Stimulated activated CD8-positive, alpha-beta memory T cell treated with anti-CD3 and anti-CD28 coated beads, Interleukin-4, amount 100 ng/mL, for 24 hours (primary cell): ENCODE measurements around the gene TMEM132C.
"Not testable (repeated sequence)": the region's sequence is repeated elsewhere in the genome, so short reads cannot be mapped to it uniquely, and the experiment has no call there.

ENCODE experiments used
- DNase-seq: peaks from one replicate; pipeline ENCODE4 v3.0.0-alpha.2; 2020; ENCODE audit warnings: low read depth

TMEM132C gene

GRCh38 chr12:128554546-128555304 lies 287.8 kb downstream of the TMEM132C start:
- DNase-seq: no peak

DNA sequence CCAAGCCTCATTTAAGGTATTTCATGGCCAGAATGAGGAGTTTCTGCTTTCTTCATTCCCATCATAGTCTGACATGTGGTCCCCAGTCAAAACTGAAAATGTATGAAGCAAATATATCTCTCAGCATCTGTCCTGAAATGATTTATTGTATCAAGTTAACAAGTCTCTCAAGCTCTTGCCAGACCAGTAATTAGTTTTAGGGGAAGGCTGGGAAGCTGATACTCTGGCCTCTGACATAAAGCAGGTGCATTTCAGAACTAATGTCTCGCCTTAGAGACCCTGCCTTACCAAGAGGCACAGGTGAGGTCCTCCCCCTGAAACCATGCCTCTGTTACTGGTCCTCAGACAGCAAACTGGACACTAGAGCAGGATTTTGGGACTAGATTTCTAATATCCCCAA lies 290.3 kb downstream of the TMEM132C start:
- DNase-seq: no peak

DNA sequence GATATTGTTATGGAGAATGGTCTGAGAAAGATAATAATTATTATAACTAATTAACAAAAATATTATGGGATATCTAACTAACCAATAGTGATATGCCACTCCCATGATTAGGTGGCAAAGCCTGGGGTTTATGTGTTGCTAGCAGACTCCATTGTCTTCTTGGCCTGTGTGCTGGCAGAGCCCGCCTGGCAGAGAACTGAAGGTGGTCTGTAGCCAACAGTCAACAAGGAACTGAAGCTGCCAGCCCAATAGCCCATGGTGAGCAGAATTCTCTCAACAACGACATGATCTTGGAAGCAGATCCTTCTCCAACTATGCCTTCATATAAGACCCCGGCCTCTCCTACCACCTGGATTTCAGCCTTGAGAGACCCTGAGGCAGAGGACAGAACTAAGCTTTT lies 298.0 kb downstream of the TMEM132C start:
- DNase-seq: no peak

DNA sequence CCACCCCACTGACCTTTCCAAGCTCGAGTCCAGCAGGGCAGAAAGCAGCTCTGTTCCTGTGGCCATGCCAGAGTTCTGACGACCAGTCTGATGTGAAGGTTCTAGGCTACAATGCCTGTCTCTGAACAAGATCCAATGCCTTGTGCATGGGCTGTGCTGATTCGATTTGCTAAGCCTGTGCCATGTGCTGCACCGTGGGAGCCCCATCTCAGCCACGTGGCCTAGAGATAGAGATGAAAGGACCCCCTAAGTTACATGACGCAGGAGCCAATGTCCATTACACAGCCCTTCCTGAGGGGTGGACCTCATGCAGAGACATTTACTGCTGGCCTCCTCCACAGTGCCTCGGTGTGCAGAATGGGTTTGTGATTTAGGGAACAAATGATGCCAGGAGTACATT lies 300.8 kb downstream of the TMEM132C start:
- DNase-seq: no peak

DNA sequence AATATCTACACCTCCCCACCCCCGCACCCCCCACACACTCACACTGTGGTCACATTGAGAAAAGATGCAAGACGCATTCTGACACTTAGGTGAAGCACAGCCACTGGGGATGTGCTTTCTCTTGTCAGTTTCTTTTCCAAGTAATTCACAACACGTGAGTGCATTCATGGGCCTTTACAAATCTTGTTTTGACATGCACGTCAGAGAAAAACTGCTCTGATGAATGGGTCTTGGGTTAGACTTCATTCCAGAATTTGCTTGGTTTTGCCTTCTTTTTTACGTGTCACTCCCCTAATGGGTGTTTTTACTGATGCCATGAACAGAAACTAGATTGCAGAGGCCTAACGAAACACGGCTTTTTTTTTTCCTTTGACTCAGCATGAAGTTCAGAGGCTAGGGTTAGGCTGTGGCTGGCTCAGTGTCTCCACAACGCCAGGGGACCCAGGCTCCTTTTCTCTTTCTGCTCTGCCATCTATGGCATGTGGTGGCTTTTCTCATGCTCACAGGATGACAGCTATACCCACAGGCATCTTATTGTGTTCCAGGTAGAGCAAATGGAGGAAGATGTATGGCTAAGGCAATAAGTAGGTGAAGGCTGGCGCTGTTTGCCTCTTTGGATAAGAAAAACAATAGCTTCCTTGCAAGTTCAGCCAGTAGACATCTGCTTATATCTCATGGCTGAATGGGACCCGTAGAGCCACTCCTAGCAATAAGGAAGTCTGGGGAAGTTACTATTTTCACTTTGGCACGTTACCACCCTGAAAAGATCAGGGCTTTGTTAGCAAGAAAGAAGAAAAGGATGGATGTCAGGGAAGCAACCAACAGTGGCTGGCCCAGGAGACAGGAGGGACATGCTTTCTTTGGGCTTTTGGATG lies 303.5 kb downstream of the TMEM132C start:
- no peak for DNase-seq

GRCh38 chr12:128571906-128572810 lies 305.2 kb downstream of the TMEM132C start:
- DNase-seq: no peak

GRCh38 chr12:128573907-128574306 lies 306.9 kb downstream of the TMEM132C start:
- DNase-seq: no peak

DNA sequence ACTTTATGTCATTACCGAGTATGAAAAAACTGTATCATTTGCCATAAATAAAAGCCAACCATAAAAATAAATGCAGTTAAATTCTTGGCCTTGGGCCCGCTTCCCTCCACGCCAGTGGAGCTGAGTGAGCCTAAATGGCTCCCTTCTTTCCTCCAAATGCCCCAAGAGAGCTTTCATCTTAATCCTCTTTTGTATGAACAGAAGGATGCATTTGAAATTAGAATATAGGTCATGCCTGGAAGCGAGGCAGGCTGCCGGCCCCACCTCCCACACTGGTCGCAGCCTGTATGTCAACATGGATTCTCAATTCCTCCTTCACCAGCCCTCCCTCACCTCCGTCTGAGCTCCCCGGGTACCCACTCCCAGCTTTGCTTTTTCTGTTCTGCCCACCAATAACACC lies 311.1 kb downstream of the TMEM132C start:
- DNase-seq: no peak

- no peak for DNase-seq
Observed at GRCh38 chr12:128581321-128581761, 314.4 kb downstream of the TMEM132C start.

DNA sequence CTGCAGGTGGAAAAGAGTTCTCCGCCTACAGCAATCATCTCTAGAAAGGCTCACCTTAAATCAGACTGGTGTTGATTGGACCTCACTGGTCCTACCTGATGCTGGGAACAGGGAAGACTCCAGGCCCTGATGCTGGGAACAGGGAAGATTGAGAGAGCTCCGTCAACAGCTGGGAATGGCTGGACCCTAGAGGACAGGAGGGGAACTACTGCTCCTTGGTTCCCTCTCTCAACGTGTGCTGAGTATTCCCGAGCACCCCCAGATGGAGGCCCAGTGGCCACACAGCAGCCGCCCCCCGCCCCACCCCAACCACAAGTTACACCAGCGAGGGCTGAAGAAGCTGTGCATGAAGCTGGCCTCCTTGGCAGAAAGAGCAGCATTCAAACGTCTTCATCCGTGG lies 316.5 kb downstream of the TMEM132C start:
- no peak for DNase-seq

DNA sequence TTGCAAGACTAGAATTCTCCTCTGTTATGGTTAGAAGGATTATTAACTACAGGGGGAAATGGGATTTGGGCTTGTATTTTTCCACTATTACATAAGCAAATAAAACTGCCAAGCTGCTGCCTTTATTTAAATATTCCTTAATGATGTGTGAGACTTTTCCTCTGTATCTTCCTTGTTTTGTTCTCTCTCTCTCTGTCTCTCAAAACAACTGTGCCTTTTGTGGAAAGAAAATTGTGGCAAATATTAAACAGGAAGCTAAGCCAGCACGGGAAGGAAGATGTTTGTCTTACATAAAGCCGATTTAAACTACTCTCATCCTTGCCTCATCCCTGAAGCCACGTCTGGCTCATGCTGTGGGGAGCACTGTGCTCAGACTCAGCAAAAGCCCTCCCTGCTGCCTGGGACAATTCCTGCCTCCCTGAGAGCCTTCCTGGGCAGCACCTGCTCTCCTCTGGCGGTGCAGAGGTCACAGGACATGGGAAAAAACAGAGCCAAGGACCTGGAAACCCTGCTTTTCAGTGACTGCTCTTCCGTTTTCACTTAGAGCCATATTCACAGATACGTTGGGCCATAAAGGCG lies 319.6 kb downstream of the TMEM132C start:
- DNase-seq: no peak

GRCh38 chr12:128587918-128588317 lies 320.9 kb downstream of the TMEM132C start:
- no peak for DNase-seq

DNA sequence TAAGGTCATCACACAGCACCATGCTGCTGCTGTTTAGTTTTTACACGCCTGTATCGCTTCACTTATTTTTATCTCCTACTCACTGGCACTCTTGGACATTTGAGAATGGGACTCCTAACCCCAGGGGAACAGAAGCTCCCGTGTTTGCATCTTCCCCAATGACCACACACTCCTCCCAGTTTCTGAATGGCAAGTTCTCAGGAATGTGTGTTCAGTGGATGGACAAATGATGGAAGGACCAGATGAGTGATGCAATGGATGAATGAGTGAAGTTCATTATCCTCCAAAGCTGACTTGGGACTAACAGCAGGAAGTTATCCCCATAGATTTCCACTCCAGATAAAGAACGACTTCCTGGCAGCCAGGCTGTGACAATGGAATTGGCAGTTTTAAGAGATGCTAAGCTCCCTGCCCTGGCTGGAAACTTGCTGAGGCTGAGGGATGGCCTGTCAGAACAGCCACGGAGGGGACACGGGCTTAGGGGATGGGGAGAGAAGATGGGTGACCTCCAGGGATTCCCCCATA lies 325.3 kb downstream of the TMEM132C start:
- DNase-seq: no peak

DNA sequence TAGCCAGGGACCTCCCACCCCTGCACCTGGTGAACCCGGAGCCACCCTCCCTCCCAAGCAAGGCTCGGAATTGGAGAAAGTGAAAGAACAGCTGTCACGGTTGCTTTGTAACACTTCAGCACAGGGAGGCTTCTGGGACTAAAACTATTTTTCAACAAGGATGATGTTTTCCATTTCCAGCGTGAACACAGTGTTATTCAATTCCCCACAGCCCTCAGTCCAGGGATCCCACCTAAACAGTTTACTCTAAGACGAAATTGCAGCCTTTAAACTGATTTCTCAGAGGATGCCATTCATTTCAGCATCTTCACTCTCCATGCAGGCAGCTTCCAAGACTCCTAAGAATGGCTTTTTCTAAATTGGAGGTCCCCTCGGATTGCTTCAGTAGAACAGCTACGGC lies 327.6 kb downstream of the TMEM132C start:
- no peak for DNase-seq

- DNase-seq: no peak
Observed at GRCh38 chr12:128595609-128596008, 328.6 kb downstream of the TMEM132C start.

- no peak for DNase-seq
Observed at GRCh38 chr12:128600886-128601285, 333.9 kb downstream of the TMEM132C start.

DNA sequence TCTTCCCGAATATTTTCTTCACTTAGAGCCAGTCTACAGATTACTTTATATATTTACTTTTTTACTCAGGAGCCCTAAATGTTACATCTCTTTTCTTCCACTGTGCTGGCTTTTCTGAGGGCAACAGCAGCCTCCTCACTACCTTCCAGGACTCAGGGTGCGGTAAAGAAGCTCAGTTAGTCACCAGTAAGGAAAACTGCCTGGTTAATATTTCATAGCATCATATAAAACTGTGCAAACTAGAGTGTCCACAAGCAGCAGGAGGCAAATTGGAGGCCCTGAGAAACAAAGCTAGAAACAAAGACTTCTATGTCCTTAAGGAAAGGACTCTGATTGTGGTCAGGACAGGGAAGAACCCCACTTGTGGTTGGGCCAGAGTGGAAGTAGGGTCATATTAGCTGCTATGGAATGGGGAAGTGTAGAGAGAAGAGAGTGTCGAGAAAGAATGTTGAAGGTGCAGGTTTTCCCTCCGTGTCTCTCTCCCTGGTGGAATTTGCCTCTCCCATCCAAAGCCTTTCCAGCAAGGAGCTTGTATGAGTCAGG lies 336.7 kb downstream of the TMEM132C start:
- no peak for DNase-seq

GRCh38 chr12:128604219-128604618 lies 337.2 kb downstream of the TMEM132C start:
- not testable (repeated sequence) for DNase-seq

DNA sequence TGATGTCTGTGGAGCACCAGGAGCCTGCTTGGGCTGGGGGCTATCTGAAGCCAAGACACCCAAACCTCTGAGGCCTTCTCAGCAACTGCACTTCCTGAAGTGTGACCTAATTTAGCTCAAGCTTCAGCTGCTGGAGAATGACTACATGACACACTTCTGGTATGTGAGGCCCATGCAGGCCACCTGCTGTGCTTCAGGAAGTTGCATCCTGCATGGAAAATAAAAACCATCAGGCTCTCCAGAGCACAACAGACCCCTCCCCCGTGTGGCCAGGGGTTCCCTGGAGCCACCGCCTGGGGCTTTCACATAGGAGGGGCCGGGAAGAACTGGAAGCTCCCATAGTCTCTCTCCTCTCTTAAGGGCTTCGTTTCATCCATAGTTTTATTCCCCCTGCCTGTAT lies 339.1 kb downstream of the TMEM132C start:
- DNase-seq: no peak

DNA sequence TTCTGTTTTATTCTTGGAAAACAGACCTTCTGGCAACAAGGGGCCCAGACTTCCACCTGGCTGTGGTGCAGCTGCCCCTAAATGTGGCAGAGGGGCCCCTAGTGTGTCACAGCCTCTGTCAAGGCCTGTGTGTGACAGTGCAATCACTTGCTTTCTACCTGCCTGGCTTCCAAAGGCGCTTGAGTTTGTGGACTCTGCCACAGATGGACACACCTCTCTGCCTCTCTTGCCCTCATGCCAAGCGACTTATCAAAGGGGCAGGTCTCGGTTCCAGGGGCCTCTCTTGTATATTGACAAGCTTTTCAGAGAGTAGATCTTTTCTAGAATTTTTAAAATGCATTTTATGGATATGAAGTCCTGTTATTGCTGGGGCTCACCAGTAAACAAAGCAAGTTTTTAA lies 339.6 kb downstream of the TMEM132C start:
- DNase-seq: no peak

DNA sequence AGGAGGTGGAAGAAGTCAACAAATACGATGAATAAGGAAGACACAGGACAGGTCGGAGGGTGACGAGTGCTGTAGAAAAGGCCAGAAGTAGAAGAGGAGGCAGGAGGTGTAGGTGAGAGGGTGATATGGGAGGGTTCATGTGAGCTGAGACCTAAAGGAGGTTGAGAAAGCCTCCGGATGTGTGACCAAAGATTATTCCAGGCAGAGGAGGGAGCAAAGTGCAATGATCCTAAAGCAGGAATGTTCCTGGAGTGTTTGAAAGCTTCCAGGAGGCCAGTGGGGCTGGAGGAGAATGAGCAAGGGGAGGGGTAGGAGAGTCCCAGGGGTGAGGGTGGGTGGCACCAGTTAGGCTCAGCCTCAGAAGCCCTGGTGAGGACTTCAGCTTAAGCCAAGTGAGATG lies 340.0 kb downstream of the TMEM132C start:
- no peak for DNase-seq
